ENCODE results near the gene UNCX.

DNA sequence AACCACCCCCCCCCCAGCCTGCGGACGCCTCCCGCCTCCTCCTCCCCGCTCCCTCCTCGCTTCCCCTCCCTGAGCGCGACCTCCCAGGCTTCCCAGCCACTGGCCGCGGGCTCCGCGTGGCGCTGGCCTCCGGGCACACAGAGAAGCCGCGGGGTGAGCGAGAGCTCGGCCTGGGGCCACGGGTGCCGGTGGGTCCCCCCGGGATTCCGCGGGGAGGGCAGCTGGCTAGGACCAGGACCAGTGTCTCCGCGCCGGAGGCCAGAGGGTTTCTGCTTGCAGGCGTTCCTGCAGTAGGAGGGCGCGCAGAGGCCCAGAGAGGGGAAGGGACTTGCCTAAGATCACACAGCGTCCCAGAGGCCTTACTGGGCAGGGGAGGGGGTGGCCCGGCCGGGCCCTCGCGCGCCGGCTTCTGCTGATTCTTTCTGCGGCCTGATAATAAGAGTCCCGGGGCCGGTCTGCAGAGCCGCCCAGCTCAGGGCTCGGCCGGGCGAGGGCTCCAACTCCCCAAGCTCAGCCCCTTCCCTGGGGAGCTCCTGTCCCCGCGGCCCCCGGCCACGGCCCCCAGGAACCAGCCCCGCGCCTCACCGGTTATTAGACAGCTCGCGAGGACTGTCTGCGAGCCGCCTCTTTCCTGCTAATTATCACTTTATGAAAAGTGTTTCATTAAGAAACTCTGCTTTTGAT is 10.1 kb downstream of the UNCX start:
- TF ChIP-seq, protein P1, sequence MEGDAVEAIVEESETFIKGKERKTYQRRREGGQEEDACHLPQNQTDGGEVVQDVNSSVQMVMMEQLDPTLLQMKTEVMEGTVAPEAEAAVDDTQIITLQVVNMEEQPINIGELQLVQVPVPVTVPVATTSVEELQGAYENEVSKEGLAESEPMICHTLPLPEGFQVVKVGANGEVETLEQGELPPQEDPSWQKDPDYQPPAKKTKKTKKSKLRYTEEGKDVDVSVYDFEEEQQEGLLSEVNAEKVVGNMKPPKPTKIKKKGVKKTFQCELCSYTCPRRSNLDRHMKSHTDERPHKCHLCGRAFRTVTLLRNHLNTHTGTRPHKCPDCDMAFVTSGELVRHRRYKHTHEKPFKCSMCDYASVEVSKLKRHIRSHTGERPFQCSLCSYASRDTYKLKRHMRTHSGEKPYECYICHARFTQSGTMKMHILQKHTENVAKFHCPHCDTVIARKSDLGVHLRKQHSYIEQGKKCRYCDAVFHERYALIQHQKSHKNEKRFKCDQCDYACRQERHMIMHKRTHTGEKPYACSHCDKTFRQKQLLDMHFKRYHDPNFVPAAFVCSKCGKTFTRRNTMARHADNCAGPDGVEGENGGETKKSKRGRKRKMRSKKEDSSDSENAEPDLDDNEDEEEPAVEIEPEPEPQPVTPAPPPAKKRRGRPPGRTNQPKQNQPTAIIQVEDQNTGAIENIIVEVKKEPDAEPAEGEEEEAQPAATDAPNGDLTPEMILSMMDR (optimal IDR thresholded peaks at IDR 0.05 in 1 of 3, IDR thresholded peaks at IDR 0.05 in 1 of 3, conservative IDR thresholded peaks at IDR 0.05 in 1 of 3; ENCODE audit: extremely low read depth in 1 of 3, insufficient read depth in 2 of 3, low read length in 3 of 3) = no peak
- peak; percentile 57 for TF ChIP-seq EZH2 (IDR thresholded peaks at IDR 0.05; ENCODE audit: low read length)

All from keratinocyte (primary cell).